ENCODE measurements around the gene RXRA.

The RXRA gene

GRCh38 chr9:134459164-134459563, 132.9 kb downstream of the RXRA start:
- no peak for ATAC-seq (ENCODE audit: insufficient read depth, low read depth)
- Histone ChIP-seq H3K4me1 (ENCODE audit: insufficient read depth, low read length) (peaks cover 6% of the 10 kb centered on the region), H2AFZ (ENCODE audit: low read depth, low read length) (no peak overlapping the region), H3K79me2 (ENCODE audit: insufficient read depth, low read length) (no peaks in the 10 kb centered on the region), H3K9me3 (ENCODE audit: insufficient read depth, low read length, severe bottlenecking) (no peaks in the 10 kb centered on the region), H3K36me3 (ENCODE audit: insufficient read depth, low read length) (no peaks in the 10 kb centered on the region), H3K27ac (ENCODE audit: low read length) (no peak overlapping the region), H3K9ac (ENCODE audit: low read depth, low read length) (no peak overlapping the region), H3K4me3 (ENCODE audit: low read depth in 1 of 2, low read length in 2 of 2) (no peak overlapping the region), H3K4me2 (ENCODE audit: insufficient read depth, low read length) (no peak overlapping the region), H4K20me1 (ENCODE audit: insufficient read depth, low read length) (no peaks in the 10 kb centered on the region), H3K27me3 (ENCODE audit: insufficient read depth, low read length, poor library complexity) (no peaks in the 10 kb centered on the region)
- TF ChIP-seq EZH2 (IDR thresholded peaks at IDR 0.05; ENCODE audit: borderline replicate concordance, low read depth, low read length, severe bottlenecking): no peak
- TF ChIP-seq, protein P1, sequence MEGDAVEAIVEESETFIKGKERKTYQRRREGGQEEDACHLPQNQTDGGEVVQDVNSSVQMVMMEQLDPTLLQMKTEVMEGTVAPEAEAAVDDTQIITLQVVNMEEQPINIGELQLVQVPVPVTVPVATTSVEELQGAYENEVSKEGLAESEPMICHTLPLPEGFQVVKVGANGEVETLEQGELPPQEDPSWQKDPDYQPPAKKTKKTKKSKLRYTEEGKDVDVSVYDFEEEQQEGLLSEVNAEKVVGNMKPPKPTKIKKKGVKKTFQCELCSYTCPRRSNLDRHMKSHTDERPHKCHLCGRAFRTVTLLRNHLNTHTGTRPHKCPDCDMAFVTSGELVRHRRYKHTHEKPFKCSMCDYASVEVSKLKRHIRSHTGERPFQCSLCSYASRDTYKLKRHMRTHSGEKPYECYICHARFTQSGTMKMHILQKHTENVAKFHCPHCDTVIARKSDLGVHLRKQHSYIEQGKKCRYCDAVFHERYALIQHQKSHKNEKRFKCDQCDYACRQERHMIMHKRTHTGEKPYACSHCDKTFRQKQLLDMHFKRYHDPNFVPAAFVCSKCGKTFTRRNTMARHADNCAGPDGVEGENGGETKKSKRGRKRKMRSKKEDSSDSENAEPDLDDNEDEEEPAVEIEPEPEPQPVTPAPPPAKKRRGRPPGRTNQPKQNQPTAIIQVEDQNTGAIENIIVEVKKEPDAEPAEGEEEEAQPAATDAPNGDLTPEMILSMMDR (IDR thresholded peaks at IDR 0.05; ENCODE audit: borderline replicate concordance, extremely low read depth, low read length, poor library complexity, severe bottlenecking): no peak
- no peak for DNase-seq

- Histone ChIP-seq H3K9me3 (ENCODE audit: insufficient read depth, low read length, severe bottlenecking) (no peaks in the 10 kb centered on the region), H3K36me3 (ENCODE audit: insufficient read depth, low read length) (no peaks in the 10 kb centered on the region), H3K27me3 (ENCODE audit: insufficient read depth, low read length, poor library complexity) (no peaks in the 10 kb centered on the region), H3K4me1 (ENCODE audit: insufficient read depth, low read length) (peaks cover 6% of the 10 kb centered on the region), H3K79me2 (ENCODE audit: insufficient read depth, low read length) (no peaks in the 10 kb centered on the region), H4K20me1 (ENCODE audit: insufficient read depth, low read length) (no peaks in the 10 kb centered on the region), H2AFZ (ENCODE audit: low read depth, low read length) (no peak overlapping the region), H3K4me3 (ENCODE audit: low read depth in 1 of 2, low read length in 2 of 2) (no peak overlapping the region), H3K27ac (ENCODE audit: low read length) (no peak overlapping the region), H3K4me2 (ENCODE audit: insufficient read depth, low read length) (no peak overlapping the region), H3K9ac (ENCODE audit: low read depth, low read length) (no peak overlapping the region)
- DNase-seq: no peak
- TF ChIP-seq, protein P1 (IDR thresholded peaks at IDR 0.05; ENCODE audit: borderline replicate concordance, extremely low read depth, low read length, poor library complexity, severe bottlenecking): no peak
- no peak for TF ChIP-seq EZH2 (IDR thresholded peaks at IDR 0.05; ENCODE audit: borderline replicate concordance, low read depth, low read length, severe bottlenecking)
- no peak for ATAC-seq (ENCODE audit: insufficient read depth, low read depth)
Measured at GRCh38 chr9:134459573-134459972, 133.3 kb downstream of the RXRA start.

- Histone ChIP-seq H3K4me3 (ENCODE audit: low read depth in 1 of 2, low read length in 2 of 2) (no peak overlapping the region), H3K9me3 (ENCODE audit: insufficient read depth, low read length, severe bottlenecking) (no peaks in the 10 kb centered on the region), H3K36me3 (ENCODE audit: insufficient read depth, low read length) (no peaks in the 10 kb centered on the region), H3K4me2 (ENCODE audit: insufficient read depth, low read length) (no peak overlapping the region), H4K20me1 (ENCODE audit: insufficient read depth, low read length) (no peaks in the 10 kb centered on the region), H3K4me1 (ENCODE audit: insufficient read depth, low read length) (peaks cover 6% of the 10 kb centered on the region), H3K9ac (ENCODE audit: low read depth, low read length) (no peak overlapping the region), H2AFZ (ENCODE audit: low read depth, low read length) (no peak overlapping the region), H3K27me3 (ENCODE audit: insufficient read depth, low read length, poor library complexity) (no peaks in the 10 kb centered on the region), H3K79me2 (ENCODE audit: insufficient read depth, low read length) (no peaks in the 10 kb centered on the region), H3K27ac (ENCODE audit: low read length) (no peak overlapping the region)
- TF ChIP-seq, protein P1 (IDR thresholded peaks at IDR 0.05; ENCODE audit: borderline replicate concordance, extremely low read depth, low read length, poor library complexity, severe bottlenecking): no peak
- no peak for TF ChIP-seq EZH2 (IDR thresholded peaks at IDR 0.05; ENCODE audit: borderline replicate concordance, low read depth, low read length, severe bottlenecking)
- no peak for ATAC-seq (ENCODE audit: insufficient read depth, low read depth)
- no peak for DNase-seq
Measured at GRCh38 chr9:134460206-134460605, 134.0 kb downstream of the RXRA start.

DNA sequence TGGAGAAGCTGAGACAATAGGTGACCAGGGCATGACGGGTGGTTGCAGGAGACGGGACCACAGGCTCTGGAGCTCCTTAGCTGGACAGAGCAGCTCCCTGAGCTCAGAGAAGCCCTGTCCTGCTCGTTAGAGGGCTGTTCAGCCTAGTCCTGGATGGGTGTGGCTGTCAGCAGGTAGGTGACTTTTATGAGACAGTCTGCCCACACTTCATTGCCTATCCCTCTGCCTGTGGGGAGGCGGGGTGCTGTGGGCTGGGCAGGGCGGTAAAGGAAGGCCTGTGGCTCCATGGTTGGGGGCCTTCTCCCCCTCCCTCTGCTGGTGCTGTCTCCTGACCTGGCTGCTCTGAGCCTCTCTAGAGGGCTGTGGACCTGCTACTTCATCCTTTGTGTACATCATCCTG, 134.6 kb downstream of the RXRA start:
- no peak for DNase-seq
- H3K9ac ChIP-seq (ENCODE audit: low read depth, low read length): no peak overlapping the region
- H4K20me1 ChIP-seq (ENCODE audit: insufficient read depth, low read length): no peaks in the 10 kb centered on the region
- no peak overlapping the region for H3K4me3 ChIP-seq (ENCODE audit: low read depth in 1 of 2, low read length in 2 of 2)
- no peaks in the 10 kb centered on the region for H3K9me3 ChIP-seq (ENCODE audit: insufficient read depth, low read length, severe bottlenecking)
- H3K27ac ChIP-seq (ENCODE audit: low read length): no peak overlapping the region
- H3K36me3 ChIP-seq (ENCODE audit: insufficient read depth, low read length): no peaks in the 10 kb centered on the region
- H3K4me2 ChIP-seq (ENCODE audit: insufficient read depth, low read length): no peak overlapping the region
- H3K27me3 ChIP-seq (ENCODE audit: insufficient read depth, low read length, poor library complexity): no peaks in the 10 kb centered on the region
- peaks cover 6% of the 10 kb centered on the region for H3K4me1 ChIP-seq (ENCODE audit: insufficient read depth, low read length)
- ATAC-seq (ENCODE audit: insufficient read depth, low read depth): no peak
- no peak overlapping the region for H2AFZ ChIP-seq (ENCODE audit: low read depth, low read length)
- TF ChIP-seq, protein P1 (IDR thresholded peaks at IDR 0.05; ENCODE audit: borderline replicate concordance, extremely low read depth, low read length, poor library complexity, severe bottlenecking): no peak
- no peak for TF ChIP-seq EZH2 (IDR thresholded peaks at IDR 0.05; ENCODE audit: borderline replicate concordance, low read depth, low read length, severe bottlenecking)
- no peaks in the 10 kb centered on the region for H3K79me2 ChIP-seq (ENCODE audit: insufficient read depth, low read length)
